ENCODE data around the gene CHMP6. TPM values are rescaled to one million over a fixed set of nuclear protein-coding genes. Genes with fewer than 3 reads are reported as not detected.

The CHMP6 gene
- total RNA-seq, 1 donor from 2014 or later, result 46.8 TPM

DNA sequence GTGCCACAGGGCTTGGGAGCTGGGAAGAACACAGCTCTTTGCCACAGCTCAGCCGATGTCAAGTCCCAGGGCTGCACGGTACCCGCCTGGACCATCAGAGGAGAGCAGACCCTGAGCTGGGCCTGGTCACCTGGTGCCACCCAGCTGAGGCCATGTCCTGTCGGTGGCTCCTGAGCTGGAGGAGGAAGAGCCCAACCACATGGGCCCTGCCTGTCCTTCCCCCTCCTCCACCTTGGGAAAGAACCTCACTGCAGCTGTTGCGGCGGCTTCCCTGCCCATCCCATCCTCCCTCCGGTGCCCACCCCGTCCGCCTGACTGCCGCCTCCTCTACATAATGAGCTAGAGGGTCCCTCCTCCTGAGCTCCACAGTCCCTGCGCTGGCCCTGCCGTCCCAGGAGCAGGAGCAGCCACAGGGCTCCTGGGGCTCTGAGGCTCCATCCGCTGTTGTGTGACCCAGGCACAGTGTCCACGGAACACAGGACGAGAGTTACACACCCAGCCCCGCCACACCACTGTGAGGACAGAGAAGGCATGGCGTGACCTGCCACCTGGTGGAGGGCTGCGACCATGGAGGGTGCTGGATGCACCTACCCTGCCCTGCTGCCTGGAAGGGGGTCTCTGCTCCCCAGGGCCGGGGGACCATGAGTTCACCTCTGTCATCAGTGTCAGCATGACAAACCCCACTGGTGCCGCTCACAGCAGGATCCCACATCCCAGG is 21.4 kb upstream of the CHMP6 start:
- DNase-seq (ENCODE audit: extremely low read depth, low read depth, low spot score), result no peak

DNA sequence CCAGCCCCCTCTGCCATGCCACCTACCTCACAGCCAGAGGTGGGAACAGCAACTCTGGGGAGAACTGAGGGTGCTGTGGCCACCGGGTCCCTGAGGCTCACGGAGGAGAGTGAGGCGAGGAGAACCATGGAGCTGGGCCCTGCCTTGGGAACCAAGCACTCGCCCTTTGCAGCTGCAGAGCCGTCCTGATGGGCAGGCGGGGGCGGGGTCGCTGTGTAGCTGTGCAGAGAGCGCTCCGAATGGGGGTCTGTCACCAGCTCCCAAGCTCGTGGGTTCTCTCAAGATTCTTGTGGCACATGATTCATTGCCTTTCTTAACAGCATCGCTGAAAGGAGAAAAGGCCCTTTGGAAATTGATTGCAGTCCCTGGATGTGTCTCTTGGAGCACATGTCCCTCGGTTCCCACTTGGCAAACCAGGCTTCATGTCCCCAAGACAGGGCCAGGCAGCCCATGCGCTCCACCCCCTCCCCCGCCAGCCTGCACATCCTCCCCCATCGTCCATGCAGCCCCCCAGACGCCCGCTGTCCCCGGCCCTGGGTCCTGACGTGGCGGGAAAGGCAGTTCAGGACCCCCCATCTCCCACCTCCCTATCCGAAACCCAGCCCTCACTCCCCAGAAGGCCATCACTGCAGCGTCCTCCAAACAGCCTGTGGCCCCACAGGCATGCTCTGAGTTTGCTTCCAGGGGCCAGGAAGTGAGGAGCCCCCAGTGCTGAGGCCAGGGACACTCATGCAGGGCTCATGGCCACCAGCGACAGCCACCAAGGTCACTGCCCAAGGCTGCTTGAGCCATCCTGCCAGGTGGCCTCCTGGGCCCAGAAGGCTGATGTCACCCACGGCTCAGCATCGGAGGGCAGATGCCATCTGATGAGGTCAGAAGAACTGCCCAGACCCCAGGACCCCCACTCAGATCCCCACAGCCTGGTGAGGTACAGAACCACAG is 20.6 kb upstream of the CHMP6 start:
- DNase-seq (ENCODE audit: extremely low read depth, low read depth, low spot score), result no peak

DNA sequence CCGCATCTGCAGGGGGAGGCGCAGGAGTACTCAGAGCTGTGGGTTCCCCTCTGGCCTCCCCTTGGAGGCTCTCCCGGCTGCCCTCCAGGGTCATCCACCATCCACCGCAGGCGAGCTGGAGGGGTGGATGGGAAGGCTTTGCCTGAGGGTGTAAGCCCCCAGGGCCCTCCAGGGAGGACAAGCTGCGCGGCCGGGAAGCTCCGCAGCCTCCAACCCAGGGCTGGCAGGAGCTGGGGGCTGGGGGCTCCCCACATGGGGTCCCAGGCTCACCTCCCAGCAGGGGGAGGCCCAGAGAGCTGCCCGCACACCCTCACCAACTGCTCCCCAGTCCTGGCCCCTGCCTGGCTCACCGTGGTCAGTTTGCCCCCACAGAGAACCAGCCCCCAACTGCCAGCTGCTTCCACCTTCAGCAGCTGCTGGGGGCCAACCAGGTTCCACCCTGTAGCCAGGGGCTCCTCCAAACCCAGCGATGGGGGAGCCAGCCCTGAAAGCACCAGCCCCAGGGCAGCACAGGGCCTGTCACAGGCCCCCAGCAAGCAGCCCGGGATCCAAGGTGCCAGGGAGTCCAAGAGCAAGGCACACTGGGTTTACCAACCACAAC is 19.8 kb upstream of the CHMP6 start:
- no peak for DNase-seq (ENCODE audit: extremely low read depth, low read depth, low spot score)

DNA sequence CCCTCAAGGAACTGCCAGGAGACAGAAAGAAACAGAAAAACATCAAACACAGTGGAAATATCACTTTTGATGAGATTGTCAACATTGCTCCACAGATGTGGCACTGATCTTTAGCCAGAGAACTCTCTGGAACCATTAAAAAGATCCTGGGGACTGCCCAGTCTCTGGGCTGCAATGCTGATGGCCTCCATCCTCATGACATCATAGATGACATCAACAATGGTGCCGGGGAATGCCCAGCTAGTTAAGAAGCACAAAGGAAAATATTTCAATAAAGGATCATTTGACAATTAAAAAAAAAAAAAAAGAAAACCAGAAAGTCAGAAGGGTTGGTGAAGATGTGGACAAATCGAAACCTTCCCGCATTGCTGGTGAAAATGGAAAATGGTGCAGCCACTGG is 14.9 kb upstream of the CHMP6 start:
- no peak for DNase-seq (ENCODE audit: extremely low read depth, low read depth, low spot score)

DNA sequence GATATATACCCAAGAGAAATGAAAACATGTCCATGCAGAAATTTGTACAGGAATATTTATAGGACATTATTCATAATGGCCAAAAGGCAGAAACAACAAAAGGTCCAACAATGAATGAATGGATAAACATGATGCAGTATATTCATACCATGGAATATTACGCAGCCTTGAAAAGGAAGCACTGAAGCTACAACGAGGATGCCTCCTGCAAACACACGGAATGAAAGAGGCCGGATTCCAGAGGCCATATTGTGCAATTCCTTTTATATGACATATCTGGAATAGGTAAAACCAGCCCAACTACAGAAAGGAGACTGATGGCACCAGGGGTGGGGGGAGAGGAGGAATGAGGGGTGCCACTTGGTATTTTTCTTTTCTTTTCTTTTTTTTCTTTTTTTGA is 14.5 kb upstream of the CHMP6 start:
- no peak for DNase-seq (ENCODE audit: extremely low read depth, low read depth, low spot score)

DNA sequence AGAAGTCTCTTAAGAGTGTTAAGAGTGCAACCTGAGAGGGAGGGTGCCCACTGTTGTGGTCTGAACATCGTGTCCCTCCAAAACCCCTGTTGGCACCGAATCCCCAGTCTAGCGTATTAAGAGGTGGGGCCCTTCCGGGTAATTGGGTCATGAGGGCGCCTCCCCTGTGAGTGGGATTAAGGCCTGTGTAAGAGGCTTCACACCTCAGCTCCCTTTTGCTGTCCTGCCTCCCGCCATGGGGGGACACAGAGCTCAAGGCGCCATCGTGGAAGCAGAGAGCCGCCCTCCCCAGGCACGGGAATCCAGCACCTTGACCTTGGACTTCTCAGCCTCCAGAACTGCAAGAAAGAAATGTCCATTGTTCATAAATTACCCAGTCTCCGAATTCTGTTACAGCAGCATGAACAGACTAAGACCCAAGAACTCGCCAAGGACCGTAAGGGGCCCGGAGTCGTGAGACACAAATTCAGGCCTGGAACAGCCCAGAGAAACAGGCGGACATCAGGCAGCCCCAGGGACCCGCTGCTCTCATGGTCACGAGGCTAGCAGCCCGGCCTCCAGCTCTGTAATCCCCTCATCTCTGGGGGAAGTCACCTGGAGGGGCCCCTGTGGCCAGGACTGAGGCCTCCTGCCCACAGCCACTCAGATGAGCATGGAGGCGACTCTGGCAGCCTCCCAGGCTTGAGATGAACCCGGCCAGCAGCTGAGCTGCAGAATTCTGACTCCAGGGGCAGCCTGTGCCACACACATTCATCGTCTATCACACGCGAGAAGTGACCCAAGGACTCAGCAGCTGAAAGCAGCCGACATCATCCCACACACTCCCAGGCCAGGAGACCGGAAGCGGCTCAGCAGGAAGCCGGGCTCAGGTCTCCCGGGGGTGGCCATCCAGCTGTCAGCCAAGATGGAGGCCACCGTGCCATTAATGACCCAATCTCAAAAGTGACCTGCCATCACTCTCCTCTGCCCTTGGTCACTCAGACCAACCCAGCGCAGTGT is 12.8 kb upstream of the CHMP6 start:
- no peak for DNase-seq (ENCODE audit: extremely low read depth, low read depth, low spot score)

DNA sequence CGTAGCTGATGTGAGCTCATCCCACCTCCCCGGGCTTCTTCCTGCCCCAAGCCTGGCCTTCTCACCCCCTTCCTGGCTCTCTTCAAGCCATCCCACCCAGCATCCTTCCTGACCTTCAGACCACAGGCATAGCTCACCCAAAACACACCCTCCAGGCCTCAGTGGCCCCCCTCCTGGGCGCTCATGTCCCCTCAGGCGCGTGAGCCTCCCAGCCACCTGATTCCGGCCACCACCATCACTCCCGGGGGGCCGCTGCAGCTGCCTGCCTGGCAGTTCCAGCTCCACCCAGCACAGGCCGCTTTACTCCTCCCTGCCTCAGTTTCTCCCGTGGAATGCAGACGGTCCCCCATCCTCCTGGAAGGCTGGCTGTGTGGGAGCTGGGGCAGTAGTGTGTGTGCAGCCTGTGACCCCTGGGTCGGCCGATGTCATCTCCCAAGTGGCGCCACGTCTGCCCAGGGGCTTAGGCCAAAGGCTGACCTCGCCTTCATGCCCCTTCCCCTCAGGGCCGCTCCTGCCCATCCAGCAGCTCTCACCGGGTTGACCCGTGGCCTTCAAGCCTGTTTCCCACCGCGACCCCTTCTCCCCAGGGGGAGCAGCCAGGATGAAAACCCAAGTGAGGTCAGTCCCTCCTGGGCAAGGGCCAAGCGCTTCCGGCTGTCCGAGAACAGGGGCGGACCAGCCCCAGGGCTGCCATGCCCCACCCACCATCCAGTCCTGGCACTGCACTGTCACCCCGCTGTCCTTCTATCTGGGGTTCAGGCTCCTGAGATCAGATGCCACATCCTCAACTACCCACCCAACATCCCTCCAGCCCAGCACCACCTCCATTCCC is 11.9 kb upstream of the CHMP6 start:
- DNase-seq (ENCODE audit: extremely low read depth, low read depth, low spot score), result no peak

DNA sequence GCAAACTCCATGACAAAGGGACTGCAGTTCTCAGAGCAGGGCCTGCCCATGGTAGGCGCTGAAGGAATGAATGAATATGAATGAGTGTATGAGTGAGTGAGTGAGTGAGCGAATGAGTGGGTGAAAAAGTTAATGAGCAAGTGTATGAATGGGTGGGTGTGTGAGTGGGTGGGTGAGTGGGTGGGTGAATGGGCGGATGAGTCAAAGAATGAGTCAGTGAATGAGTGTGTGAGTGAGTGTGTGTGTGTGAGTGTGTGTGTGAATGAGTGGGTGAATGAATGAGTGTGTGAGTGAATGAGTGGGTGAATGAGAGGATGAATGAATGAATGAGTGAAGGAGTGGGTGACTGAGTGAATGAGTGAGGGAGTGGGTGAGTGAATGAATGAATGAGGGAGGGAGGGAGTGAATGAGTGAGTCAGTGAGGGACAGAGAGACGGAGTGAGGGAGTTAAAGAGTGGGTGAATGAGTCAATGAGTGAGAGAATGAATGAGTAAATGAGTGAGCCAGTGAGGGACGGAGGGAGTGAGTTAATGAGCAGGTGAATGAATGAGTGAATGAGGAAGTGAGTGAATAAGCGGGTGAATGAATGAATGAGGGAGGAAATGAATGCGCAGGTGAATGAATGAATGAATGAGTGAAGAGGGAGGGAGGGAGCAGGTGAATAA is 11.1 kb upstream of the CHMP6 start:
- DNase-seq (ENCODE audit: extremely low read depth, low read depth, low spot score), result no peak

DNA sequence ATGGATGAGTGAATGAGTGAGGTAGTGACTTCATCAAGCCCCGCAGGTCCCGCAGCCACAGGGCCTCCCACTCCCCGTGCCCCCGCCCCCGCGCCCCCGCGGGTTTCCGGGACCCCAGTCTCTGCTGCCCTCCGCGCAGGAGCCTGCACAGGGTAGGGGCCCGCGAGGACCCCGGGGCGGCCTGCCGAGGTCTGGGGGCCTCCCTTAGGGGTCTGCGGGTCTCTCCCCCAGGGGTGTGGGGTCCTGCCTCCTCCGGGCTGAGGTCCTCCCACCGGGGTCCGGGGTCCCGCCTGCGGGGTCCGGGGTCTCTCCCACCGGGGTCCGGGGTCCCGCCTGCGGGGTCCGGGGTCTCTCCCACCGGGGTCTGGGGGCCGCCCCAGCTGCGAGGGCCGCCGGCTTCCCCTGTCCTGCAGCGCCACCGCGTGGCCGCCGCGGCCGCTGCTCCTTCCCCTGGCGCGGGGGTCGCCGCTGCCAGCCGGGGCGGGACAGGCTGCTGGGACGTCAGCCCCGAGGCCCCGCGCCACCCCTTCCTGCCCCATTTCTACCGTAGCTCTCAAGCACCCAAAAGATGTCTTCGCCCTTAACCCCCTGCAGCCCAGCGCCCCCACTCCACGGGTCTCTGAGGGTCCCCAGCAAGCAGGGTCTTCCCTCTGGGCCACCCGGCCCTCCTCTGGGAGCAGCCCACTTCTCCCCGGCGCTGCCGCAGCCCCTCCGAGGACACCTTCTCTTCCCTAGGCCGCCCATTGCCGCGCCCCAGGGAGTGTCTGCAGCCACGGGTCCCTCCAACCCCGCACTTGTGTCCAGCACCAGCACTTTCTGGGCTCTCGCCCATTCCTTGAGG is 10.4 kb upstream of the CHMP6 start:
- no peak for DNase-seq (ENCODE audit: extremely low read depth, low read depth, low spot score)

DNA sequence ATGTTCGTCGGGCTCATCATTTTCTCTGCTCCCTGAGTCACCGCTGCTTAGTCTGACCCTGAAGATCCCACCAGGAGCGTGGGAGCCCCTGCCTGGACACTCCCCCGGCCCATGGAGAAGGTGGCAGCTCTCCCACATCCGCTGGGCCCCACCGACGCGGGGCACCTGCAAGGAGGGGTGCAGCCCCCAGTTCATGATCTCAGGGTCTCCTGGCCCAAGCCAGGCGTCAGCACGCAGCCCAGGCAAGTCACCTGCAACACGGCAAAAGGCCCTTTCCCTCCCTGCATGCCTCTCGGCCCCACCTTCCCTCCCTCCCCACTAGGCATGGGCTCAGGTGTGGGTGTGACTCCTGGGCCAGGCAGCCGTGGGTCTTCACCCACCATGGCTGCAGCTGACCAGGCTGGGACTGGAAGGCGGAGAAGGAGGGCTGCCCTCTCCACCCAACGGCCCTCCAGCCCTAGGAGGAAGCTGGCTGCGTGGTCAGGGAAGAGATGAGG is 9.7 kb upstream of the CHMP6 start:
- no peak for DNase-seq (ENCODE audit: extremely low read depth, low read depth, low spot score)

DNA sequence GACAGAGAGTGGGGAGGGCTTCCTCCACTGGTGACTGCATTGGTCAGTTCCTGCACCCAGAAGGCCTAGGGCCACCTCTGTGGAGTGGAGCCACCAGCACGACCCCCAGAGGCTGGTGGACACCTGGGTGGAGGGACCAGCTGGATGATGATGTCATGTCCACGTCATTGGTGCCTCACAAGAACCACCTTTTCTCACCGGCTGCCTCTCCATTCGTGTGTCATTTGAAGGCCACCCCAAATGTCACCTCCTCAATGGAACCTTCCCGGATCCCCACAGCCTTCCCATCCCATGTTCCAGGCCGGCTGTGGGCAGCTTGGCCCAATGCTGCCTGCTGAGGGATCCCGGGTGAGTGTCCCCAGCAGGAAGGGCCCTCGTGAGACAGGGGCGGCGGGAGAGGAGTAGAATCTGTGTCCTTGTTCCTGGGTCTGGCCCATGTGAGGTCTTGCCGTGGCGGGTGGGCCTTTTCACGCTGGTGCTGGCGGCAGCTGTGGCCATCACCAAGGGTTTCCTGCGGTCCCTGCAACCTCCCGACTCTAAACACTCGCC is 9.1 kb upstream of the CHMP6 start:
- no peak for DNase-seq (ENCODE audit: extremely low read depth, low read depth, low spot score)

DNA sequence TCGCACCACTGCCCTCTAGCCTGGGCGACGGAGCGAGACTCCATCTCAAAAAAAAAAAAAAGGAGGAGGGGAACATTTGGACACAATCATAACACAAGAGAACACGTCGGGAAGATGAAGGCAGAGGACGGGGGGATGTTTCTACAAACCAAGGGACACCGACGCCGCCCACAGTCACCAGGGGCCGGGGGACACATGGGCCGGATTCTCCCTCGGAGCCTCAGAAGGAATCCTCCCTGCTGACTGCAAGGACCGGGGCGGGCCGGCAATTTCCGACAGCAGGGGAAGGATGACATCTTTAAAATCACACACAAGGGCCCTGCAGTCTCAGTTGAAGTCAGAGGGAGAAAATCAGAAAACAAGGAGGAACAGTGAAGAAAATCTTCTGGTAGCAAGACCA is 8.1 kb upstream of the CHMP6 start:
- DNase-seq (ENCODE audit: extremely low read depth, low read depth, low spot score), result no peak

DNA sequence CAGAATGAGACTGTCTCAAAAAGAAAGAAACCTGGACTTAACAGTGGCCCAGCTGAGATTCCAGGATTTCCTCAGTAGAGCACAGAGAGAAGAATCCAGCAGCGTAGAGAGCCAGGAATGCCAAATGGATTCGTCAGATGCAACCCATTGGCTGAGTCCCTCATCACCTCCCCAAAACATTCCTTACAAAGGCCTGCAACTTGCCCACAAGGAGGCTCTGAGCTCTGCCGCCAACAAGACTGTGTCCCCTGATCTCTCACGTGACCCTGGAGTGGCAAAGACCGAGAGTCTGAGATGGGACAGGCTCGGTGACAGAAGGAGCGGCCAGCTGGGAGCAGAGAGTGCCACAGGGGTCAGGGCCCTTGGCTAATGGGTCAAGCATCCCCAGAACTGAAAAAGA is 6.9 kb upstream of the CHMP6 start:
- DNase-seq (ENCODE audit: extremely low read depth, low read depth, low spot score), result no peak

DNA sequence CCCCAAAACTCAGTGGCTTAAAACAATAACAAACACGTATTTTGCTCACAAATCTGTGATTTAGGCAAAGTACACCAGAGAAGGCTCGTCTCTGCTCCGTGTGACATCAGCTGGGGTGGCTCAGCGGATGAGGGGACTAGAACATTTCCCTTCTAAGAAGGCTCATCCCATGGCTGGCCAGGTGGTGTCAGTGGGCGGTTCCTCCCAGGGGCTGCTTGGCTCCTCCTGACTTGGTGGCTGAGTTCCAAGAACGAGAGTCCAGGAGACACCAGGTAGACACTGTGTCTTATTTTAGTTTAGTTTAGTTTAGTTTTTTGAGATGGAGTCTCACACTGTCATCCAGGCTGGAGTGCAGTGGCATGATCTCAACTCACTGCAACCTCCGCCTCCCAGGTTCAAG is 5.6 kb upstream of the CHMP6 start:
- DNase-seq (ENCODE audit: extremely low read depth, low read depth, low spot score), result no peak

DNA sequence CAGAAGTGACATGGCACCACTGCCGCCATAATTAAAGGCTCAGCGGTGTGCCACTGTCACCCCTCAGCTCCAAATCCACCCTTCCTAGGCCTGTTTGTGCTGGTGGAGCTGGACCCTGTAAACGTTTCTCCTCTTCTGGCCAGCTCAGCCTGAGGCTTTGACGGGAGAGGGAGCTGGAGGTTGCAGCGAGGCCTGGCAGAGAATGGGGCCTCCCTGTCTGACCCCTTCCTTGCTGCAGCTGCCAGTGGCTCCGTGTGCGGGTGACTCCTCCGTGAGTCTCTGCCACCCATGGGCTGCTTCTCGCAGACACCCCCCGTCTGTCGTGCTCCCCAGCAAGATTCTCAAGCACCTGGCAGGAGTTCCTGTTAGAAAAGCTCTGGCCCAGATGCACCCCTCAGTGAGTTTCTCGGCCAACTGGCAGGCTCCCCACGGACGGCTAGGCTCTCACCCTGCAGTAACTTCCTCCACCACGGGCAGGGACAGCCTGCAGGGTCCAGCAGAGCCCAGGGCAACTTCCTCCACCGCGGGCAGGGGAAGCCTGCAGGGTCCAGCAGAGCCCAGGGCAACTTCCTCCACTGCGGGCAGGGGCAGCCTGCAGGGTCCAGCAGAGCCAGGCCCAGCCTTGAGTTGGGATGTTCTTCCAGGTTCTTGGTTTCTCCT is 4.7 kb upstream of the CHMP6 start:
- no peak for DNase-seq (ENCODE audit: extremely low read depth, low read depth, low spot score)

DNA sequence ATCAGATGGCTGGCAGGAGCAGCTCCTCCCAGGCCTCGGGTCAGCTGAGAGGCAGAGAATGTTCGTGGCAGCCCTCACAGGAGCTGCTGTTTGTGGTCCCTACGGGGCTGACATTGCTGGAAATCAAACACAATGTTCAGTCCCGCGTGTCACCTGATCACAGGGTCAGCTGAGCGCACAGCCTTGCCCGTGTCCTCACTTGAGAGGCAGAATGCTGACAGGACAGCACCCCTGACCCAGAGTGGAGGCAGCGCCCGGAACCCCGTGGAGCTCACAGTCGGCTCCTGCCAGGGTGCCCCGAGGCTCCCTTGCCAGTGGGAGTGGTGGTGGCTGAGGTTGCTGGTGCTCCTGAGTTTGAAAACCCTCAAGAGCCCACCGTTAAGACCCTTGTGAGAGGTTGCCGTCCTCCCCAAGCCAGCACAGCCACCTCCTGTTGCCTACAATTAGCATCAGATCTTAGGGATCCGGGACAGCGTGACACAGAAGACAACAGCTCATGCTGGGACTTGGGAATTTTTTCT is 3.6 kb upstream of the CHMP6 start:
- no peak for DNase-seq (ENCODE audit: extremely low read depth, low read depth, low spot score)

DNA sequence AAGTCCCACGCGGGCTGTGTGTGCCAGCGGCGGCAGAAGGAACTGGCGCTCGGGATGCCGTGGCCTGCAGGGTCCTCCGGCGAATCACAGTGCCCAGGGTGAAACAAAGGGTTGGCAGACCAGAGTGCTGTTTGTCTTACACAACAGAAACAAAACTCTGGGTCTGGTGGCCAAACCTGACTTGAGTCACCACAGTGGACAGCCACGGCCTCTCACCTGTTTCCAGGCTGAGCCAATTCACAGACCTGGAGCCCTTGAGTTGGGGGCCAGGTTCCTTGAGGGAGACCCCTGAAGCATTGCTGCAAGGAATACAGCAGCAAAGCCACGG is 2.1 kb upstream of the CHMP6 start:
- no peak for DNase-seq (ENCODE audit: extremely low read depth, low read depth, low spot score)

All from glomerular endothelial cell (primary cell).